MCF 10A (cell line): Measurements from ENCODE around the gene FOS. TPM values are rescaled to one million over a fixed set of nuclear protein-coding genes. Genes with fewer than 3 reads are reported as not detected.
"Not testable (repeated sequence)": the region's sequence is repeated elsewhere in the genome, so short reads cannot be mapped to it uniquely, and the experiment has no call there.

Experiments used
- BruUV-seq: library from RNA; stranded (reverse); fragments of 400-500 nt; replicated peaks from 2 replicates; lab custom pipeline; 2021; lab: Mats Ljungman, UMichigan
- CTCF ChIA-PET: fragments of 300-600 bp; sonication (Branson Sonifier 250); formaldehyde crosslinking; extraction: SDS; loops from one replicate; lab custom pipeline; 2021; ENCODE audit warnings: antibody characterized with exemption, inconsistent platforms; lab: Yijun Ruan, JAX
- POLR2A ChIA-PET: fragments of 300-600, 350-650 bp; sonication (Branson Sonifier 250); formaldehyde crosslinking; extraction: SDS; loops from one replicate; lab custom pipeline; 2020; ENCODE audit warnings: antibody characterized with exemption, inconsistent platforms; lab: Yijun Ruan, JAX
- DNase-seq: peaks from one replicate; pipeline ENCODE4 v3.0.0-alpha.2; 2018; ENCODE audit not compliant: unreplicated experiment
- H3K27ac Mint-ChIP-seq: one replicate; pipeline ENCODE4 v1.8.0; 2022; ENCODE audit warnings: mild to moderate bottlenecking, low read depth, mixed read lengths; ENCODE audit not compliant: unreplicated experiment
- H3K27me3 Mint-ChIP-seq: one replicate; pipeline ENCODE4 v1.8.0; 2022; ENCODE audit warnings: mixed read lengths; ENCODE audit not compliant: insufficient read depth, unreplicated experiment
- H3K36me3 Mint-ChIP-seq: one replicate; pipeline ENCODE4 v1.8.0; 2022; ENCODE audit warnings: mild to moderate bottlenecking, moderate library complexity, mixed read lengths; ENCODE audit not compliant: insufficient read depth, unreplicated experiment
- H3K4me1 Mint-ChIP-seq: one replicate; pipeline ENCODE4 v1.8.0; 2022; ENCODE audit warnings: mixed read lengths; ENCODE audit not compliant: insufficient read depth, unreplicated experiment
- H3K4me3 Mint-ChIP-seq: one replicate; pipeline ENCODE4 v1.8.0; 2022; ENCODE audit warnings: mild to moderate bottlenecking, moderate library complexity, mixed read lengths; ENCODE audit not compliant: unreplicated experiment
- H3K9me3 Mint-ChIP-seq: one replicate; pipeline ENCODE4 v1.8.0; 2022; ENCODE audit warnings: mixed read lengths; ENCODE audit not compliant: unreplicated experiment
- intact Hi-C: fragments of 100-400 bp; cut with micrococcal nuclease; formaldehyde crosslinking; loops from 2 replicates; pipeline ENCODE4 v1.14.1; 2022
- total RNA-seq: library from RNA; stranded (reverse); gene quantifications from 2 replicates; pipeline ENCODE4 v1.2.3, GENCODE V29; 2022
- TF ChIP-seq, protein P1 (sequence below): fragments of 200-600 bp; IDR thresholded peaks from one replicate; pipeline ENCODE4 v1.8.0; 2022; ENCODE audit warnings: antibody characterized with exemption, mild to moderate bottlenecking; ENCODE audit not compliant: unreplicated experiment

FOS gene
- total RNA-seq, 1 experiment from 2014 or later: 139 TPM

GRCh38 chr14:75306927-75307699, 28.5 kb downstream of the FOS start:
- CTCF ChIA-PET: interaction anchor here (0.6 to 13.8 kb wide), 21 partner anchors 14 to 353 kb away, joined by 3 to 192 read pairs (median 5); partner anchors contain the start of gene NEK9
- H3K4me3 Mint-ChIP-seq: no peak overlapping the region
- TF ChIP-seq, protein P1, sequence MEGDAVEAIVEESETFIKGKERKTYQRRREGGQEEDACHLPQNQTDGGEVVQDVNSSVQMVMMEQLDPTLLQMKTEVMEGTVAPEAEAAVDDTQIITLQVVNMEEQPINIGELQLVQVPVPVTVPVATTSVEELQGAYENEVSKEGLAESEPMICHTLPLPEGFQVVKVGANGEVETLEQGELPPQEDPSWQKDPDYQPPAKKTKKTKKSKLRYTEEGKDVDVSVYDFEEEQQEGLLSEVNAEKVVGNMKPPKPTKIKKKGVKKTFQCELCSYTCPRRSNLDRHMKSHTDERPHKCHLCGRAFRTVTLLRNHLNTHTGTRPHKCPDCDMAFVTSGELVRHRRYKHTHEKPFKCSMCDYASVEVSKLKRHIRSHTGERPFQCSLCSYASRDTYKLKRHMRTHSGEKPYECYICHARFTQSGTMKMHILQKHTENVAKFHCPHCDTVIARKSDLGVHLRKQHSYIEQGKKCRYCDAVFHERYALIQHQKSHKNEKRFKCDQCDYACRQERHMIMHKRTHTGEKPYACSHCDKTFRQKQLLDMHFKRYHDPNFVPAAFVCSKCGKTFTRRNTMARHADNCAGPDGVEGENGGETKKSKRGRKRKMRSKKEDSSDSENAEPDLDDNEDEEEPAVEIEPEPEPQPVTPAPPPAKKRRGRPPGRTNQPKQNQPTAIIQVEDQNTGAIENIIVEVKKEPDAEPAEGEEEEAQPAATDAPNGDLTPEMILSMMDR: peak; percentile 31
- BruUV-seq: no TSS peak
- peaks cover 32% of the 10 kb centered on the region for H3K4me1 Mint-ChIP-seq
- DNase-seq: peak; percentile 57
- H3K36me3 Mint-ChIP-seq: no peaks in the 10 kb centered on the region
- H3K9me3 Mint-ChIP-seq: no peaks in the 10 kb centered on the region
- POLR2A ChIA-PET: interaction anchor here (1.2 to 2.7 kb wide), 4 partner anchors 180 to 254 kb away, joined by 4 to 12 read pairs (median 8); no protein-coding TSS in a partner anchor
- peak overlapping the region; percentile 5 for H3K27ac Mint-ChIP-seq
- no peaks in the 10 kb centered on the region for H3K27me3 Mint-ChIP-seq
- intact Hi-C loops: loop anchor here (1.0 to 10.0 kb wide), 4 partner anchors 181 to 362 kb away; no protein-coding TSS in a partner anchor

GRCh38 chr14:75307700-75308379, 29.2 kb downstream of the FOS start:
- H3K4me1 Mint-ChIP-seq: peaks cover 32% of the 10 kb centered on the region
- no TSS peak for BruUV-seq
- POLR2A ChIA-PET: interaction anchor here (0.9 to 2.7 kb wide), 6 partner anchors 112 to 253 kb away, joined by 3 to 12 read pairs (median 4); no protein-coding TSS in a partner anchor

DNA sequence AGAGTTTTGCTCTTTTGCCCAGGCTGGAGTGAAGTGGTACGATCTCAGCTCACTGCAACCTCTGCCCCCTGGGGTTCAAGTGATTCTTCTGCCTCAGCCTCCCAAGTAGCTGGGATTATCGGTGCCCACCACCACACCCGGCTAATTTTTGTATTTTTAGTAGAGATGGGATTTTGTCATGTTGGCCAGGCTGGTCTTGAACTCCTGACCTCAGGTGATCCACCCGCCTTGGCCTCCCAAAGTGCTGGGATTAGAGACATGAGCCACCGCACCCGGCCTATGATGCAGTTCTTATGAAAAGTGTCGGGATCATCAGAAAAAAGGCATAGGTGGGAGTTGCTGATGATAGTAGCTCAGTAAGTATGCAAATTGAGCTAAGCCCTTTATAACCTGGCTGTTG, 30.4 kb downstream of the FOS start:
- H3K27ac Mint-ChIP-seq, H3K36me3 Mint-ChIP-seq, H3K27me3 Mint-ChIP-seq, DNase-seq, H3K9me3 Mint-ChIP-seq, H3K4me3 Mint-ChIP-seq, BruUV-seq: not testable (repeated sequence)
- POLR2A ChIA-PET: interaction anchor here (0.6 to 2.7 kb wide), 3 partner anchors 135 to 251 kb away, joined by 3 to 12 read pairs (median 3); no protein-coding TSS in a partner anchor
- peaks cover 27% of the 10 kb centered on the region for H3K4me1 Mint-ChIP-seq
- CTCF ChIA-PET: interaction anchor here (0.5 to 10.6 kb wide), 24 partner anchors 9 to 408 kb away, joined by 3 to 177 read pairs (median 4); no protein-coding TSS in a partner anchor
- intact Hi-C loops: loop anchor here (1.0 to 10.0 kb wide), 3 partner anchors 144 to 364 kb away; no protein-coding TSS in a partner anchor

More at GRCh38 chr14:75307700-75308379, 29.2 kb downstream of the FOS start:
- intact Hi-C loops: loop anchor here (1.0 to 10.0 kb wide), 5 partner anchors 145 to 363 kb away; no protein-coding TSS in a partner anchor
- peak; percentile 90 for DNase-seq
- no peaks in the 10 kb centered on the region for H3K9me3 Mint-ChIP-seq
- H3K4me3 Mint-ChIP-seq: no peak overlapping the region
- TF ChIP-seq, protein P1: peak; percentile 85
- H3K27me3 Mint-ChIP-seq: no peaks in the 10 kb centered on the region
- no peaks in the 10 kb centered on the region for H3K36me3 Mint-ChIP-seq
- peak overlapping the region; percentile 5 for H3K27ac Mint-ChIP-seq
- CTCF ChIA-PET: interaction anchor here (0.5 to 10.6 kb wide), 24 partner anchors 11 to 342 kb away, joined by 3 to 177 read pairs (median 4); partner anchors contain the start of gene NEK9

DNA sequence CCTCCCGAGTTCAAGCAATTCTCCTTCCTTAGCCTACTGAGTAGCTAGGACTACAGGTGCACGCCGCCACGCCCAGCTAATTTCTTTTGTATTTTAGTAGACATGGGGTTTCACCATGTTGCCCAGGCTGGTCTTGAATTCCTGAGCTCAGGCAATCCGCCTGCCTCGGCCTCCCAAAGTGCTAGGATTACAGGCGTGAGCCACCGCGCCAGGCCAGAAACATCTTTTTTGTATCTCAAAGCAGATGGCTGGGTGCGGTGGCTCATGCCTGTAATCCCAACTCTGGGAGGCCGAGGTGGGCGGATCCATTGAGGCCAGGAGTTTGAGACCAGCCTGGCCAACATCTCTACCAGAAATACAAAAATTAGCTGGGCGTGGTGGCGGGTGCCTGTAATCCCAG, 30.9 kb downstream of the FOS start:
- peaks cover 27% of the 10 kb centered on the region for H3K4me1 Mint-ChIP-seq
- not testable (repeated sequence) for H3K9me3 Mint-ChIP-seq, DNase-seq, H3K27ac Mint-ChIP-seq, H3K36me3 Mint-ChIP-seq, H3K4me3 Mint-ChIP-seq, H3K27me3 Mint-ChIP-seq, BruUV-seq
- intact Hi-C loops: loop anchor here (5.0 to 10.0 kb wide), 2 partner anchors 343 to 365 kb away; no protein-coding TSS in a partner anchor
- CTCF ChIA-PET: interaction anchor here (0.5 to 10.6 kb wide), 16 partner anchors 9 to 409 kb away, joined by 3 to 177 read pairs (median 4); no protein-coding TSS in a partner anchor
- POLR2A ChIA-PET: interaction anchor here (2.7 kb wide), 1 partner anchor 251 kb away, joined by 12 read pairs; no protein-coding TSS in a partner anchor
